Stimulated activated naive CD4-positive, alpha-beta T cell treated with Interleukin-2 at 50 U/mL for 16 hours (primary cell): Measurements from ENCODE around the gene SDC3.

Source experiments
- DNase-seq: peaks from one replicate; lab custom pipeline; 2025; lab: John Stamatoyannopoulos, UW

SDC3 gene

DNA sequence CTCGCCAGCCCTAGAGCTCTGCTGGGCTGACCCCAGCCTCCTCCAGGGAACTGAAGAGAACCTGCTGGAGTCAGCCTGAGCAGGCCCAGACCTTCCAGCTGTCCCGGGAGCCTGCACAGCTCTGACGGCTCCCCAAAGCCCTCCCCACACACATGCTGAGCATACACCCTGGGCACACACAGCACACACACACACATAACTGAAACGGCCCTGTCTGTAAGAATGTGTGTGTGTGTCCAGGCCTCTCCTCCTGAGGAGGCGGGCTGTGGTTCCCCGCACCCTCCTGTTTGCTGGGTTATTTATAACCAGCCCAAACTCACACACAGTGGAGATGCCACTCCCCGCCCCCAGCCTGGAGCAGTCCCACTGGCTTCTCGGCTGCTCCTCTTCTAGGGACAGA is 20.2 kb downstream of the SDC3 start:
- no peak for DNase-seq

DNA sequence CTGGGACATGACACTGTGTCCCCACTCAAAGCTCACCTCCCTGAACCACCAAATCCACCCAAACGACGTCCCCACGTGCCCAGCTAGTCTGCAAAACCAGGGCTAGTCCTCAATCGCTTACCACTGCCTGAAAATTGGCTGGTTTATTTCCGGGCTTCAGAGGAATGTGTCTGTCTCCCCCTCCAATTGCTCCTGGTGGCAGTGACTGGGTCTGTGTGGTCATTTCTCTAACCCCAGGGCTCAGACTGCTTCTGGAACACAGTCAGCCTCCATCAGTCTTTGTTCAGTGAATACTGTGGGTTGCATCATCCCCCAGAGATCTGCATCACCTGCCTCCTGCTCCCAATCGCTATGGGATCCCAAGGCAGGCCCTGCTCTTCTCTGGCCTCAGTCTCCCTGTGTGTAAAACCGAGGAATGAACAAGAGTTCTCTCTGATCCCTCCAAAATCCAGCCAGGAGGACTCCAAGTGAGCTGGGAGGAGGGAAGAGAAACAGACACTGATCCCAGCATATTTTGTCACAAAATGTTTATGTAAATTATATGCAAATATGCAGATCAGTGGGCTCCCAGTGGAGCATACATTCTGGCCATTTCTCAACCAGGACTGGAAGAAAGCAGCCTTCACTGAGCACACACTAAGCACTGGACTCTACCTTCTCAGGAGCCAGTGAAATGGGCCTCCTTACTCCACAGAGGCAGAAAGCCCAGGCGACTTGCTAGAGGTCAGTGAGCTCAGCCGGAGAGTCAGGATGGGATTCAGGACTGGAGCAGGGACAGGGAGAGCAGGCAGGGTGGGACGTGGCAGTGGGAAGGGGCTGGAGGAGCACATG is 20.9 kb downstream of the SDC3 start:
- no peak for DNase-seq

DNA sequence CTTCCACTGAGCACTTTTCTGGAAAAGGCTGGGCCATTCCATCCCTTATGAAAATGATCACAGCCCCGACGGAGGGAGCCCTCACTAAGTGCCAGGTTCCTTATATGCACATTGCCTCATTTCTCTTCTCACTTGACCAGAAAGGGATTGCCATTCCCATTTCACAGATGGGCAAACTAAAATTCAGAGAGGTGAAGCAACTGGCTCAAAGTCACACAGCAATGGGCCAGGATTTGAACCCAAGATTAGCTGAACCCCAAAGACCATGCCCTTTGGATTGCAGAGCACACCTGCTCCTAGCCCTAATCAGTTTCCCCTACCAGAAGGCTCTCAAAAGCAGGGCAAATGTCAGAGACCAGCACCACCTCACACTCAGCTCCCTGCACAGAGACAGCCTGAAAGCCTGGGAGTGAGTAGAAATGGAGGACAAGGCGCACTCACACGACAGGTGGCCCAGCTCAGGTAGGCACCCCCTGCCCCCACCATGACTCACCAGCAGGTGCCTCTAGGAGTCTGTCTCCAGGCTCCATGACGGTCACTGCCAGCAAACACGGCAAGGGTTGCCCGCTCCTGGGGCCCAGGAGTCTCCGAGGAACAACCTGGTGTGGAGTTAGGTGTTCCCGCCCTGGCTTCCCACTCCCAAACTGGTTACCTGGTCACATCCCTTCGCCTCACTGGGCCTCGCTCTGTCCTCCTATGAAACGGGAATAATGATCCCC is 21.7 kb downstream of the SDC3 start:
- no peak for DNase-seq

DNA sequence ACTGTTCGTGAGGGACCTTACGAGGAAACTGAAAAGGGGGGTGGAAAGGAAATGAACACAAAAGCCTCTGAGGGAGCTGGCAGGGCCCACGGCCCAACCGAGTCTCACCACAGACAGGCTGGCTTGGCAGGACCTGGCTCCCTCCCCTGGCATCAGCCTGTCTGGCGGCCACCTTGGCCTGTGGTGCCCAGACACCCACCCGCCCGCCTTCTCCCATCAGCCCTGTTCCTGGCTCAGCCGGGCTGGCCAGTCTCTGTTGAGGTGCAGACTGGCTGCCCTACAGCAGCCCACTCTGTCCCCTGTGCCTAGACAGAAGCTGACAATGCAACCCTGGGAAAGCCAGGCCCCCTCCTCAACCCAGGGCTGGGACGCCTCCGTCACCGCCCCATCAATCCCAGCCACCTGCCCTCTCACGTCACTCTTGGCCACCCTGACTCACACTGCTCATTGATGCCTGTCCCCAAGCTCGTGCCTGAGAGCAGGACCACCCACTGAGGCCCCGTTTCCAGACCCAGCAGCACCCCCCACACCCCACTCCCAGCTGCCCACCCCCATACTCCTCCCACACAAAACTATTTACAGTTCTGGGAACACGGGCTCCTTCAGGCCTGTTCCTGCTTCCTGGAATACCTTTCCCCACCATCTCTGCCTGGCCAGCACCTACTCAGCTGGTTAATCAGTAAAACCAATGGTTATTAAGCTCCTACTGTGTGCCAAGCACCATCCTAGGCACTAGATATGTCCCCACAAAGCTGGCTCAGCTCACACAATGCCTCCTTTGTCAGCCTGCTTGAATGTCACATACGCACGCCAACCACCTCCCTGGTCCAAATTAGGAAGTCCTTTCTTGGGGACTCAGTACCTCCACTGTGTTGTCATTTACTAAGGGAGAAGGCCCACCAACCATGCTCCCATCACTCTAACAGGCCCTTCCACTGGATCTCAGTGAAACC is 22.7 kb downstream of the SDC3 start:
- DNase-seq = no peak

DNA sequence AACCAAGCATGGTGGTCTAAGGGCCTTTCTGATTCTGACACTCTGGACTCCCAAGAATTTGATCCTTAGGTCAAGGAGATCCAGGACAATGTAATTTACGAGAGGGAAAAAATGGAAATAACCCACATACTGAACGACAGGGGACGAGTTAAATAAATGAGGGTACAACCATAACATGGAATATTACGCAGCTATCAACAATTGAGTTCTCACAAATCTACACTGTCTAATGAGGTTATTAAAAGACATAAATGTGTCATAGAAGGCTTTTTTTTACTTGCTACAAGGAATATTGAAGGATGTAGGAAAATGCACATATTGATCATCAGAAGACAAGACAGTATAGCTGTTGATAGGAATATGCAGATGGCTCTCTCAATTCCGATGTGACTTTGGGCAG is 23.8 kb downstream of the SDC3 start:
- DNase-seq = no peak

DNA sequence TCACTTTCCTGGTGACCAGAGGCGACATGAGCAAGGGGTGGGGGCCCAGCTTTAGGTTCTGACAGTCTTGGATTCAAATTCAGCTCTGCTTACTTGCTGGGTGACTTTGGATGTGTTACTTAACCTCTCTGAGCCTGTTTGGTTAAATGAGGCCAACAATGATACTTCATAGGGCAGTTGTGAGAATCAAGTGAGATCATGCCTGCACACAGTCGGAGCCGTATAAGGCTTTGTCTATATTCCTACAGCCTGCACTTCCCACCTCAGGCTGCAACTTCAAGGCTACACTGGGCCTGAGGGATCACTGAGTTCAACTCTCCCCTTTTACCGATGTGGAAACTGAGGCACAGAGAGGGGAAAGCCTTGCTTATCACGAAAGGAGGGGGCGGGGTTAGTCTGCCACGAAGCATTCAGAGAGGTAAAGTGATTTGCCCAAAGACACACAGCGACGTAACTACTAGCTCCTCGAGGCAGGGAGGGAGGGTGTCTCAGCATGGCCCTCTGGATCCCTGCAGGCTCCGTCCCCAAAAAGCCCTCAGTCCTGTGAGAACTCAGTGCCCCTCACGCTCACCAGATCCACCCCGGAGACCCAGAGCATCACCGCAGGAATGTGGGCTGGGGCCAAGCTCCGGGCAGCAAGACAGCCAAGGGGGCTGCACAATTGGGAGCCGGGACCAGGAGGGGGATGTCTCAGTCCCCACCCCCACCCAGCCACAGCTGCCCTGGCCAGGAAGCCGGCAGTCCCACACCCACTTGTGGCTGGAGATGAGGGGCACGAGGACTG is 25.0 kb downstream of the SDC3 start:
- DNase-seq = no peak

DNA sequence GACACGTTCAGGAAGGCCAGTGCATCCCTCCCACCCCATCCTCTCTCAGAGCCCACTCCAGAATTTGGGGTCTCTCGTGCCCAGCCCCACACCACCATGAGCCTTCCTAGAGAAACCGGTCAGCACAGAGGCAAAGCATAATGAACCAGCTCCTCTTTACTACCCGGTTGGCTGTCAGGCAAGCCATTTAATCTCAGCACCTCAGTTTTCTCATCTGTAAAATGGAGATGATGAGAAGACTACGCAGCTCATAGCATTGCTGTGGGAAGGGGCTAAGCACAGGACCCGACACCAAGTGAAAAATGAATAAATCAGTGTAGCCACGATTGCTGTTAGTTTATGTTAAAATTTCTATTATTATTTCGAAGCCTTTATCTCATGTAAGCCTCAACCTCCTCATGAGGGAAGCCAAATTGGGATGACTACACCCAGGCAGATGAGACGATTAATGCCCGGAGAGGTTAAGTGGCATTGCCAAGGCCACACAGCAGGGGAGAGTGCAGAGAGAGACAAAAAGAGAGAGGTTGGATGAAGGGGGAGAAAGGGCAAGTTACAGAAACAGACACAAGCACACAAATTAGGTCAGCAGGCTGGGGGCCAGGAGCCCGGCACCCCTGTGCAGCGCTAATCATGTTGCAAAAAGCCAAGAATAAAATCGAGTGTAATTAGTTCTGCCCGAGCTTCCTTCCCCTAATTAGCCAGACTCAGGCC is 25.7 kb downstream of the SDC3 start:
- no peak for DNase-seq

DNA sequence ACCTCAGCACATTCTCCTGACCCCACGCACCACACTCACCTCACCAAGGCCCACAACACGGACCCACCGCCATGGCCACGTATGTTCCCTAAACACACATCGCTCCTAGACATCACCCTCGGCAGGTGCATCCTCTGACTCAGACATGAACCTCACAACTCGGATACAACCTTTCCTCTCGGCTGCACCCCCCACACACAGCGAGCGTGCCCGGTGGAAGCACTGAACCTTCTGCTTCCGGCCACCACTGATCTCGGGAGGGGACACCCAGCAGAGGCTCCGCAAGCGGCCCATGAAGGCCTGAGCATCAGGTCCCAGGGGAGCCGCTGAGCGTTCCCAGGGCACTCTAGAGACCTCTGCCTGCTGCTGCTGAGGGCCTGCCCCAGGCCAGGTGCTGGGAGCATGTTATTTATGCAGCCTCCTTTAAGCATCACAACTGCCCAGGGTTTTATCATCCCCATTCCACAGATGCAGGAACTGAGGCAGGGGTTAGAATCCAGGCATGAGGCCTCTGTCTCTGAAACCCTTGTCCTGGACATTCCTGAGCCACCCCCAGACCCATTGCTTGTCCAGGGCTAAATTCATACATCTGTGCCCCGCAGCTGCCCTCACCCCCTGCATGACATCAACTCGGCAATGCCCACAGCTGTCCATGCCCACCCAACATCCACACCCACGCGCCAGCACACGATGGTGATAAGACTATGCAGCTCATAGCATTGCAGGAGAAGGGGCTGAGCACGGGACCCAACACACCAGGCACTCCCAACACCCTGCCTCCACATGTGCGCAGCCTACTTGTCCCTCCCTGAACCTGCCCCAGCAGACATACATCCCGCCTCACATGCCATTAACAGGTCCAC is 27.0 kb downstream of the SDC3 start:
- no peak for DNase-seq

DNA sequence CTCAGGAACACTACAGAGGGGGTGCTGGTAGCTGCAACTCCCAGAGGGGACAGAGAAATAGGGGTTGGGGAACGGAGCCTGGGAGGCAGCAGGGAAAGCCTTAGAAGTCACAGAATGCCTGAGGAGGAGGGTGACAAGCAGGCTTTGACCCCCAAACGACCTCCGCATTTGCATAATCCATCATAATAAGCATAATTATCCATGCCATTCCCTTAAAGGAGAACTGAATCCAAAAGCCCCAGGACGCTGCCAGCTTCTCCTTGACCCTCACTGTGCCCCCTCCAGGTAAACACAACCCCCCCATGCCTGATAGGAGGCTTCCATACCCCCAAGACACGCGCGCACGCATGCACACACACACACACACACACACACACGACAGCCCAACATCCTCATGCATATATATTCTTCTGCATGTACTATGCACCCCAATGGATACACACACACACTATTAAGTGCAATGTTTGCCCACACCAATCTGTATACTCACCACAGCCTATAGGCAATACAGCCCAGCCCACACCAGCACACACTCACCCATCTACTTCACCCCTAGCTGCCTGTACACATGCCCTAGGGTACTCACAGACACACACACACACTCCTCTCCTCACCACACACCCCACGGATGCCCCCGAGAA is 27.8 kb downstream of the SDC3 start:
- DNase-seq = no peak

DNA sequence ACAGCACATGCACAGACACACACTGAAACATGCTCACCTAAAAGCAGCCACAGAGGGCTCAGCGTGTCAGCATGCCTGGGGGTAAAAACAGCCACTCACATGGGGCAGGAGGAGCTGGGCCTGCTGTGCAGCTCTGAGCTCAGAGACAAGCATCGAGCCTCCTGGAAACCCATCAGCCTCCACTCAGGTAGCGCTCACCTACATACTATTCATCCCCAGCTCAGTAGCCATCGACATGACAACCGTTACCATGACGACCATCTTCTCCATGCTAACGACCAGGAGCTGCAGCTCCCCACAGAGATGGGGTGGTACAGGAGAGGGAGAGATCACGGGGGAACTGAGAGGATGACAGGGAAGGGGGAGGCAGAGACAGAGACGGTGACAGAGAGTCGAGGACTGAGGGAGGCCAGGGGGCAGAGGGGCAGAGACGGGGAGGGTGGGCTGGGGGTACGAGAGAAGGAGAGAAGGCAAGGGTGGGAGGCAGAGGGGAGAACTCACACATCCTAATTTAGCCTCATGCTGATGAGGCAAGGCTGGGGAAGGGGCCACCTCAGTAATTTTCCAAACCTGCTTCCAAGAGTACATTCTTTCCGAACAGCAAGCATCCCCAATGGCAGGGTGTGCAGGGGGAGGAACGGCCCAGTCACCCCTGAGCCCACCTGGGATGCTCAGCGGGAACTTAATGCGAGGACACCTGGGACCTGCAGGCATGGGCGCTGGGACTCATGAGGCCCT is 28.4 kb downstream of the SDC3 start:
- no peak for DNase-seq

DNA sequence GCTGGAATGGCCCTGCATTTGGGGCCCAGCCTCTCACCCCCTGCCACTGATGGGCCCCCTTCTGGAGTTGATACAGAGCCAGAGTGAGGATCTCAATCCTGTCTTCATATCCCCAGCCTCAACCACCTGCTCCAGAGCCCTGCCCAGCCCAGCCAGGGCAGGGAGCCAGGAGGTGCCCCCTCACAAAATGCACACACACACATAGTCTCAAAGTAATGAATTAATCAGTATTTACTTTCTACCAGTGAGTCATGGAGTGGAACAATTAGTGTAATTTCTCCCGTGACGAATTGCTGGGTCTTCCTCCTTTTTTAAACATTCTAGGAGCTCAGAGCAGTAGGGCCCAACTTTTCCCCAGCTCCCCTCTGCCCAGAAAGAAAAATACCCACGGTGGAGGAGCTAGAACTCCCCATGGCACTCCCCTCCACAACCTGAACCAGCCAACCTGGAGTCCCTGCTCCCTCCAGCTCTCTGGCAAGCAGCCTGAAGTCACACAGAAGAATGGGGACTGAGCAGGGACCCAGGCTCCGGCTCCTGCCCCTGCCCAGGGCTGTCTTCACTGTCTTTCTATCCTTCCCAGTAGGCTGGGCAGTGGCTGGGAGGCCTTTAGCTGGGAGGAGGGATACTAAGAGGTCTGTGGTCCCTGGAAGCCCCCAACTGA is 29.3 kb downstream of the SDC3 start:
- no peak for DNase-seq

DNA sequence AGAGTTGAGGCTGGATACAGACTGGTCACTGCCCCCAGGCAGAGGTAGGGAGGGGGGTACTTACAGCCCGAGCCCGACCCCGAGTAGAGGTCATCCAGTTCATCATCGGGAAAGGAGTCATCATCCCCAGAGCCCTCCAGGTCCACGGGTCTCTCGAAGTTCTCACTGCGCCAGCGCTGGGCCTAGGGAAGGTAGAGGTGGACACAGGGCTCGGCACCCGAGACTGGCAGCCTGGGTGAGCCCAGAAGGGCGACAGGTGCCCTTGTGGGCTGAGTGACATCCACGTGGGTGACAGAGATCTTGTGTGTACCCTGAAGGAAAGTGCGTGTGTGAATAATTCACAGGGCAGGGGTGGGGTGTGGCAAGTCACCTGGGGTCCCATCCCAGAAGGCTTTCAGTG is 30.0 kb downstream of the SDC3 start:
- no peak for DNase-seq

DNA sequence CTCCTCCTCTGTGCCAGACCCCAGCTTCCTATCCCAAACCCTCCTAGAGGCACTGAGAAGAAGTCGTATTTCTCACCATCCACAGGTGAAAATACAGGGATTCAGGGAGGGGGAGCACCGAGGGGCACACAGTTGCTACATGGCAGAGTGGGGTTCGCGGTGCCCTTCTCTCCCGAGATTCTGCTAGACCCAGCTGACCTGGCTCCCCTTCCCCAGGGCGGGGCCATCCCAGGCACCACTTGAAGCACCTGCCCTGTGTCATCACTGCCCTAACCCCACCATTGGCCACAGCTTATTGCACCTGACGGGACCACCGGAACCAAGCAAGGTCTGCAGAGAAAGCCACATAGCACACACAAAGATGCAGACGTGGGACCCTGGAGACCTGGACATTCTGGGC is 30.5 kb downstream of the SDC3 start:
- DNase-seq = no peak

DNA sequence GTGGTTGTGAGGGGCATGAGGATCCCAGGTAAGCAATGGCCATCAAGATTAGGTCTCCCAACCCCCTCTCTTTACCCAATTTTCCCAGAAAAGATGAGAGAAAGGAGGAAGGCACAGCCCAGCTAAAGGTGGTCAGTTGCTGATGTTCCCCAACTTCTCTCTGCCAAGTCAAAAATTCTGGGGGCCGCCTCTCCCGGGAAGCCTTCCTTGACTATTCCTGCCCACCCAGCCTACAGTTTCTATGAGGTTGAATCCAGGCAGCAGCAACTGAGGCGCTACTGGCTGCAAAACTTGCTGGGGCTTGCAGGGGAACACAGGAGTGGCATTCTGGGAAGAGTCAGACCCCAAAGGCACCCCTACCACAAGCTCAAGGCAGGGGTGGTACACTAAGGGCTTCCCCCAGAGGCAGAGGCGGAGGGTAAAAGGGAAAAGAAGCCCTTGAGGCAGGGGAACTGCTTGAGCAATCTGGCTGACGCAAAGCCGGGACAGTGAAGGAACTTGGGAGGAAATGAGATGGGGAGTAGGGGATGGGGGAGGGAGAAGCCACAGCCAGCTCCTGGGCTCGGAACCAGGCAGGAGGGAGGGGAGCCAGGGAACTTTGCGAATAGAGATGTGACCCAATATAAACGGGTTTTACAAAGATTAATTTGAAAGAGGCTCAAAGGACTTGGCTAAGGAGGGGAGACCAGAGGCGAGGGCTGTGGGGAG is 31.2 kb downstream of the SDC3 start:
- DNase-seq = no peak

DNA sequence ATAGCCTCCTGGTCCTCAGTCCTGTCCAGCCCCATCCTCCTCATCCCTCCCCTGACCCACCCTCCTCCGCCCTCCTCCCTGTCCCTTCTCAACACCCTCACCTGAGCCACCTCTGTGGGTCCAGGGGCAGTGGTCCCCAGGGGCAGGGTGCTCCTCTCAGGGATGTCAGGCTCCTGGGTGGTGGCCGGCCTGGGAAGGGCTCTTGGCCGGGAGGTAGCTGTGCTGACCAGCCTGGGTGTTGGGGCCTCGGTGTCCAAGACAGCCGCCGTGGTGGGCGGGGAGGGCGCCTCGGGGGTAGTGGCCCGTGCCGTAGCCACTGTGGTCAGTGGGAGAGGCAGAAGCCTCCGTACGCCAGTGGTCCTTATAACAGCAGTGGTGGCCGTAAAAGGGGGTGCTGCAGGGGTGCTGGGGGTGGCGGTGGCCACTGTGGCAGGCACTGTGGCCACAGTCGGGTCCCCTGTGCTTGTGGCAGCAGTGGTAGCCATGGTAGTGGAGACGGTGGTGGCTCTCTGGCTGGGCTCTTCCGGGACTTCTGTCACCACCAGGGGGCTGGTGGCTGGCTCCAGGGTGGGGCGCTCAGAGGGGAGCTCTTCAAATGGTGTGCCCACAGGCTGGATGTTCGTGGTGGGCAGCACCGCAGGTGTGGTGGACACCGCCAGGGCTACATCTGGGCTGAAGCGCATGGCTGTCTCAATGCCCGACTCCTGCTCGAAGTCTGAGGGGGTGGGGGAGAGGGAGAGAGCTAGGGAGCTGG is 31.9 kb downstream of the SDC3 start:
- DNase-seq = no peak

DNA sequence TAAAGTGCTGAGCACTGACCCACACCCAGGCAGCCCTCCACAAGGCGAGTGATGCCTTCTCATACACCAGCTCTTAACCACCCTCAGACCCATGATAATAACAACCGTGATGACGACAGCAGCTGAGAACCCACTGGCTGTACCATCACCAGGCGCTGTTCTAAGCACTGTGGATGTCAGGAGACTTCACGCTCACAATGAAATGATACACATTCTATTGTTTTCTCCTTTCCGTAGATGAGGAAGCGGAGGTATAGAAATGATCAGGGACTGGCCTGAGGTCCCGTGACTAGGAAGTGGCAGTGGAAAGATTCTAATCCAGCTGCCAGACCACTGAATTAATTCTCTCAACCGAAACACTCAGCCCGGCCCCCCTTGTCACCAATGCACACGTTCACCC is 32.6 kb downstream of the SDC3 start:
- DNase-seq = no peak

DNA sequence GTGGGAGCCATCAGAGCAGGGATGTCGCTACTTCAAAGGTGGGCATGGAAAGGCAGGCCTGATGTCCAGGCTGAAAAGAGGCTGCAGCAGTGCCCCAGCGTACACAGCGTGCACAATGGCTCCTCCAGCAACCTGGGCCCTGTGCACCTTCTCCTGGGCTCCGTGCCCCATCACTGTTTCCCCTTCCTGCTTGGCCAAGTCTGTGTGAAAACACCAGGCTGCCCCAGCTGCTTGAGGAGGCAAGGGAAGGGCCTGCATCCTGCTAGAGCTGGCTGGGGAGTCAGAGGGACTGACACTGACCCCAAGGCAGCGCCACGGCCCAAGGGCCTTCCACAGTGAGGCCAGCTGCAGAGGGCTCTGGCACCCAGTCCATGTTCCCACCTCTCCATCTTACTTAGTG is 33.4 kb downstream of the SDC3 start:
- no peak for DNase-seq
